Daoy (cell line): ENCODE data around the gene KRT34. TPM values are rescaled to one million over a fixed set of nuclear protein-coding genes. Genes with fewer than 3 reads are reported as not detected.

ENCODE experiments used
- DNase-seq: peaks from one replicate; pipeline ENCODE4 v3.0.0-alpha.2; 2015; ENCODE audit warnings: low read depth
- total RNA-seq: library from RNA; depleted of rRNA; stranded (reverse); fragments of >200 nt; shearing (Covaris generic); gene quantifications from 2 replicates; pipeline ENCODE4 v1.2.3, GENCODE V29; 2014; rRNA removed

The KRT34 gene
- total RNA-seq, 1 experiment from 2014 or later: 0.46 TPM

- no peak for DNase-seq
These were observed 48.3 kb downstream of the KRT34 start for GRCh38 chr17:41333836-41334235.

GRCh38 chr17:41333098-41333497, 49.0 kb downstream of the KRT34 start:
- no peak for DNase-seq

- DNase-seq: no peak
These were observed 49.9 kb downstream of the KRT34 start for GRCh38 chr17:41332239-41332638.

GRCh38 chr17:41331606-41332005, 50.5 kb downstream of the KRT34 start:
- DNase-seq: no peak

GRCh38 chr17:41329279-41329948, 52.7 kb downstream of the KRT34 start:
- peak; percentile 71 for DNase-seq

- no peak for DNase-seq
These were observed 53.9 kb downstream of the KRT34 start for GRCh38 chr17:41328207-41328606.

Other genes with a start within 250 kb of the KRT34 start
- not detected in 2 replicates for gene KRTAP4-6, start 241.8 kb downstream of the KRT34 start, total RNA-seq
- not detected in 2 replicates for gene KRTAP4-5, start 232.5 kb downstream of the KRT34 start, total RNA-seq
- not detected in 2 replicates for gene KRTAP4-4, start 221.6 kb downstream of the KRT34 start, total RNA-seq
- not detected in 2 replicates for gene KRTAP4-3, start 214.1 kb downstream of the KRT34 start, total RNA-seq
- not detected in 2 replicates for gene KRTAP4-2, start 204.1 kb downstream of the KRT34 start, total RNA-seq
- not detected in 2 replicates for gene KRTAP4-1, start 197.4 kb downstream of the KRT34 start, total RNA-seq
- not detected in 2 replicates for gene KRTAP9-1, start 192.4 kb downstream of the KRT34 start, total RNA-seq
- gene KRTAP9-2, start 155.7 kb downstream of the KRT34 start, total RNA-seq: not detected in 2 replicates
- not detected in 2 replicates for gene KRTAP9-3, start 149.9 kb downstream of the KRT34 start, total RNA-seq
- gene KRTAP9-8, start 144.3 kb downstream of the KRT34 start, total RNA-seq: not detected in 2 replicates
- not detected in 2 replicates for gene KRTAP9-4, start 132.6 kb downstream of the KRT34 start, total RNA-seq
- gene KRTAP9-9, start 126.9 kb downstream of the KRT34 start, total RNA-seq: not detected in 2 replicates
- gene KRTAP9-6, start 116.9 kb downstream of the KRT34 start, total RNA-seq: not detected in 2 replicates
- gene KRTAP9-7, start 106.6 kb downstream of the KRT34 start, total RNA-seq: not detected in 2 replicates
- not detected in 2 replicates for gene KRTAP29-1, start 79.5 kb downstream of the KRT34 start, total RNA-seq
- not detected in 2 replicates for gene KRTAP16-1, start 73.0 kb downstream of the KRT34 start, total RNA-seq
- gene KRTAP17-1, start 66.6 kb downstream of the KRT34 start, total RNA-seq: not detected in 2 replicates
- not detected in 2 replicates for gene KRT33A, start 31.5 kb downstream of the KRT34 start, total RNA-seq
- not detected in 2 replicates for gene KRT33B, start 12.5 kb downstream of the KRT34 start, total RNA-seq
- gene KRT31, start 15.3 kb upstream of the KRT34 start, total RNA-seq: not detected in 2 replicates
- not detected in 2 replicates for gene KRT37, start 42.3 kb upstream of the KRT34 start, total RNA-seq
- gene KRT38, start 58.7 kb upstream of the KRT34 start, total RNA-seq: not detected in 2 replicates
- gene KRT32, start 85.1 kb upstream of the KRT34 start, total RNA-seq: 0.06 TPM in 2 replicates
- gene KRT35, start 98.8 kb upstream of the KRT34 start, total RNA-seq: not detected in 2 replicates
- not detected in 2 replicates for gene KRT36, start 107.6 kb upstream of the KRT34 start, total RNA-seq
- gene KRT13, start 123.3 kb upstream of the KRT34 start, total RNA-seq: not detected in 2 replicates
- 0.51 and 3.1 TPM in 2 replicates for gene KRT15, start 136.6 kb upstream of the KRT34 start, total RNA-seq
- 0.86 TPM in 1 of 2 replicates, not detected in the other for gene KRT19, start 146.0 kb upstream of the KRT34 start, total RNA-seq
- gene KRT9, start 189.8 kb upstream of the KRT34 start, total RNA-seq: not detected in 2 replicates
- 0.63 and 1.4 TPM in 2 replicates for gene KRT14, start 204.6 kb upstream of the KRT34 start, total RNA-seq
- gene KRT16, start 230.5 kb upstream of the KRT34 start, total RNA-seq: 1.0 TPM in 1 of 2 replicates, not detected in the other
- 276 and 317 TPM in 2 replicates for gene KRT17, start 242.3 kb upstream of the KRT34 start, total RNA-seq